Naive B cell (primary cell): ENCODE data around the gene SEH1L. TPM values are rescaled to one million over a fixed set of nuclear protein-coding genes. Genes with fewer than 3 reads are reported as not detected.
"Not testable (repeated sequence)": the region's sequence is repeated elsewhere in the genome, so short reads cannot be mapped to it uniquely, and the experiment has no call there.

Experiments
- ATAC-seq, 2 donors: fragments of 150-1000 bp; cut with Tn5 transposase; 2 replicates each; pipeline ENCODE4 v1.10.0; 2021; ENCODE audit warnings: low read depth in 2 of 2, mild to moderate bottlenecking in 2 of 2, moderate library complexity in 2 of 2
- DNase-seq: peaks from one replicate; pipeline ENCODE4 v3.0.0; 2022
- H3K27ac Mint-ChIP-seq, 6 donors: one replicate each; pipeline ENCODE4 v1.8.0; 2020 to 2022; ENCODE audit warnings: mild to moderate bottlenecking in 6 of 6, mixed read lengths in 6 of 6, moderate library complexity in 5 of 6, inconsistent platforms in 2 of 6
- H3K27me3 Mint-ChIP-seq, 3 donors: one replicate each; pipeline ENCODE4 v1.8.0; 2021 to 2022; ENCODE audit warnings: mixed read lengths in 3 of 3, mild to moderate bottlenecking in 1 of 3
- H3K36me3 Mint-ChIP-seq, 2 donors: one replicate each; pipeline ENCODE4 v1.8.0; 2020 to 2022; ENCODE audit warnings: mixed read lengths in 2 of 2, inconsistent platforms in 1 of 2, mild to moderate bottlenecking in 1 of 2
- H3K4me1 Mint-ChIP-seq, 3 donors: one replicate each; pipeline ENCODE4 v1.8.0; 2020 to 2022; ENCODE audit warnings: mixed read lengths in 3 of 3, inconsistent platforms in 1 of 3, mild to moderate bottlenecking in 1 of 3, moderate library complexity in 1 of 3
- H3K4me3 Mint-ChIP-seq, 8 donors: one replicate each; pipeline ENCODE4 v1.8.0; 2020 to 2022; ENCODE audit warnings: mild to moderate bottlenecking in 8 of 8, mixed read lengths in 8 of 8, moderate library complexity in 8 of 8, inconsistent platforms in 2 of 8
- H3K9me3 Mint-ChIP-seq, 7 donors: one replicate each; pipeline ENCODE4 v1.8.0; 2020 to 2022; ENCODE audit warnings: mixed read lengths in 7 of 7, mild to moderate bottlenecking in 5 of 7, inconsistent platforms in 2 of 7, moderate library complexity in 1 of 7
- polyA plus RNA-seq, 6 donors: library from polyadenylated mRNA; unstranded; fragments of 300-500 nt; fragmentation: Illumina TruSeq; gene quantifications; one replicate each; pipeline ENCODE4 v1.2.3, GENCODE V29; 2021; ENCODE audit warnings: low read depth in 6 of 6

SEH1L gene
- 10 to 100 TPM; 24.6 to 50.5 (median 39.6) TPM for polyA plus RNA-seq

DNA sequence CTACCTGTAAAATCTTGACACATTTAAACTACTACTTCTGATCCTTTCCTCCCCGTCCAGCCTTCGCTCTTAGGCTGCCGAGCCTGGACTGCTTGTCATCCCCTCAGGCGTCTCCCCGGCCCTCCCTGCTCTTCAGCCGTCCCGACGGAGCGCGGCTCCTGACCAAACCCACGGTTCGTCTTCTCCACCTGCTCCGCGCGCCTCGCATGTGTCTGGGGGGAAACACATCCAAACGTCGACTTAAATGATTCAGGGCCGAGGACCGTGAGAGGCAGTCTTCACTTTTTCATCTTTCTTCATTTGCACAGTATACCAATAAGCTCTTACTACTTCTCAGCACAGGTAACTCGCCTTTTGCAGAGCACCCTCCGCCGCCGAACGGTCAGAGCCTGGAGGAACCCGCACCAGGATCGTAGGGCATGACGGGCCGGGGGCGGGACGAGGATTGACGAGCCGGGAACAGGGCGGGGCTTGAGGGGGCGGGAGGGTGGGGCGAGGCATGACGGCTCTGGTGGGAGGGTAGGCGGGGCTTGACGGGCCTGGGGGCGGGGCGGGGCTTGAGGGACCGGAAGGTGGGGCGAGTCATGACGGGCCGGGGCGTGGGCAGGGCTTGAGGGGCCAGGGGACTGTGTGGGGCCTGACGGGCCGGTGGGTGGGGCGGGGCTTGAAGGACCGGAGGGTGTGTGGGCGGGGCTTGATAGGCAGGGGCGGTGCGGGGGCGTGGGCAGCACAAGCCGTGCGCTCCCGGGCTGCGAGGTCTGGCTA is at the start of gene SEH1L:
Gene SEH1L (plus strand): TSS at position 727 of the 765 bp plus-strand sequence. CDS start 111 bp downstream, outside the sequence.
- no peaks in the 10 kb centered on the region for H3K36me3 Mint-ChIP-seq
- peak within 1 kb of the TSS; percentile 90 to 99 (median 95) for H3K4me3 Mint-ChIP-seq
- ATAC-seq (peak; percentile 79 to 82), DNase-seq (peak; percentile 98)
- no peaks in the 10 kb centered on the region for H3K9me3 Mint-ChIP-seq
- H3K27me3 Mint-ChIP-seq = no peaks in the 10 kb centered on the region
- H3K4me1 Mint-ChIP-seq = peaks cover 15 to 41% (median 16%) of the 10 kb centered on the region in 3 donors
- peak within 1 kb of the TSS; percentile 89 to 99 (median 96) for H3K27ac Mint-ChIP-seq

- not testable (repeated sequence) for H3K9me3 Mint-ChIP-seq, H3K4me1 Mint-ChIP-seq, H3K36me3 Mint-ChIP-seq, DNase-seq, ATAC-seq, H3K4me3 Mint-ChIP-seq
- Mint-ChIP-seq H3K27ac (peak overlapping the region in 1 of 6 donors; percentile 53), H3K27me3 (peaks cover 16 to 36% (median 36%) of the 10 kb centered on the region in 3 donors)
Measured at GRCh38 chr18:12901208-12901607, 46.6 kb upstream of the SEH1L start.

DNA sequence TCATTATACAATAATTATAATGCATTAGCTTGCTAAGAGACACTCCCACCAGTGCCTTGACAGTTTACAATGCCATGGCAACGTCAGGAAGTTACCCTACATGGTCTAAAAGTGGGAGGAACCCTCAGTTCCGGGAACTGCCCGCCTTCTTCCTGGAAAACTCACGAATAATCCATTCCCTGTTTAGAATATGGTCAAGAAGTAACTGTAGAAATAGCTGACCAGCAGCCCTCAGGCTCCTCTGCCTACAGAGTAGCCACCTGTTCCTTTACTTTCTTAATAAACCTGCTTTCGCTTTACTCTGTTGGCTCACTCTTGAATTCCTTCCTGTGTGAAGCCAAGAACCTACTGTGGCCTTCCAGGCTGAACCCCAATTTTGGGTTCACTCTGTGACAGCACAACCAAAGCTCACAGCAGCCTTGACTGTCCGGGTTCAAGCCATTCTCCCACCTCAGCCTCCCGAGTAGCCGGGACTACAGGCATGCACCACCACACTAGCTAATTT is 43.7 kb upstream of the SEH1L start:
- Mint-ChIP-seq H3K4me1 (no peaks in the 10 kb centered on the region), H3K27me3 (peaks cover 14 to 37% (median 27%) of the 10 kb centered on the region in 3 donors), H3K27ac (no peak overlapping the region), H3K4me3 (no peak overlapping the region), H3K9me3 (no peaks in the 10 kb centered on the region), H3K36me3 (no peaks in the 10 kb centered on the region)
- no peak for DNase-seq
- no peak for ATAC-seq

GRCh38 chr18:12906119-12906518 is 41.7 kb upstream of the SEH1L start:
- peaks cover 3 to 6% (median 4%) of the 10 kb centered on the region in 3 donors for H3K4me1 Mint-ChIP-seq
- no peaks in the 10 kb centered on the region for H3K36me3 Mint-ChIP-seq
- H3K9me3 Mint-ChIP-seq = no peaks in the 10 kb centered on the region
- H3K4me3 Mint-ChIP-seq = no peak overlapping the region
- DNase-seq (no peak), ATAC-seq (no peak)
- H3K27me3 Mint-ChIP-seq = peaks cover 15 to 32% (median 21%) of the 10 kb centered on the region in 3 donors
- peak overlapping the region in 1 of 6 donors; percentile 38 for H3K27ac Mint-ChIP-seq

DNA sequence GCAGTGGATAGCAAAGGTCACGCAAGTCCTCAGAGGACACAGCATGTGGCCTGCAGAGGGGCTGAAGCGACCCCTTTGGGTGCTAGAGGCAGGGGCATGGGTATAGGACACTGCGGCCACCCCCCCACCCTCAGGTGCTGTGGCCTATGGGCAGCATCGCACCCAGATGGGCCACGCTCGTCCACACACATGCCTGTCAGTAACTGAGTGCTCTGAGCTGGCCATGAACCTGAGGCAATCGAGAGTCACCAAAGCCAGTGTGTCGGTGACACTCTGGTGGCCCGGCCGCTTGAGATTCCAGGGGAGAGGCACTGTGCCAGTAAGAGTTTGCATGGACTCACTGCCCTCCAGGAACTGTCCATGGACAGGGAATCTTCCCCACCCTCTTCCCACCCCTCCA is 41.0 kb upstream of the SEH1L start:
- no peak overlapping the region for H3K27ac Mint-ChIP-seq
- H3K4me1 Mint-ChIP-seq = peaks cover 3 to 8% (median 8%) of the 10 kb centered on the region in 3 donors
- no peak overlapping the region for H3K4me3 Mint-ChIP-seq
- ATAC-seq (no peak), DNase-seq (no peak)
- H3K9me3 Mint-ChIP-seq = no peaks in the 10 kb centered on the region
- H3K36me3 Mint-ChIP-seq = no peaks in the 10 kb centered on the region
- H3K27me3 Mint-ChIP-seq = peaks cover 15 to 32% (median 19%) of the 10 kb centered on the region in 3 donors

DNA sequence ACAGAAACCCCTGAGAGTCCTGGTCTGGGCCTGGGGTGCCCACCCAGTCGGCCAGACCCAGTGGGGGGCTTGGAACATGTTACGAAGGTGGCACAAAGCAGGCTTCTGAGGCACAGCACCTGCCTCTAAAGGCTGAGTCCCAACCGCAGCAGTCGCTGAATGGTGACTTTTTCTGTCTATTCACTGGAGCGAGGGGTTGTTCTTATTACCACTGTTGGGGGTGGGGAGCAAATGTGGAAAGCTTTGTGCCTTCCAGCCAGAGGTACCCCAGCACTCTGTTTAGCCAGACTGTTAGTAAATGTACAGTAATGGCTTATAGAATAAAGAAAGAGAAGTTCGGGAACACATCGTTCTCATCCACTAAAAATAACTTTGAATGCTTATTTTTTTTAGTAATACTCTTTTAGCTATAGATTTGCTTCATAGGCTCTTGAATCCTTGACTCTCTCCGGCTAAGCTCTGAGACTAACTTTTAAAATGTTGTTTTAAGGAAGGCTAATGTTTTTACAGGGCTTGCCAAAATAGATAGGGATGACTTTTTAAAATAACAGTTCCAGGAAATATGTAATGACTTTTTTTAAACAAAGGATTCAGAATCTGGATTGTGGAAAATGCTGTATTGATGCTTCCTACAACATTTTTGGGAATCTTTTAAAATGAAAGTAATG is 40.4 kb upstream of the SEH1L start:
- Mint-ChIP-seq H3K4me3 (no peak overlapping the region), H3K27ac (no peak overlapping the region), H3K4me1 (peaks cover 3 to 8% (median 8%) of the 10 kb centered on the region in 3 donors), H3K36me3 (no peaks in the 10 kb centered on the region), H3K9me3 (no peaks in the 10 kb centered on the region), H3K27me3 (peaks cover 13 to 32% (median 14%) of the 10 kb centered on the region in 3 donors)
- ATAC-seq (no peak), DNase-seq (no peak)

DNA sequence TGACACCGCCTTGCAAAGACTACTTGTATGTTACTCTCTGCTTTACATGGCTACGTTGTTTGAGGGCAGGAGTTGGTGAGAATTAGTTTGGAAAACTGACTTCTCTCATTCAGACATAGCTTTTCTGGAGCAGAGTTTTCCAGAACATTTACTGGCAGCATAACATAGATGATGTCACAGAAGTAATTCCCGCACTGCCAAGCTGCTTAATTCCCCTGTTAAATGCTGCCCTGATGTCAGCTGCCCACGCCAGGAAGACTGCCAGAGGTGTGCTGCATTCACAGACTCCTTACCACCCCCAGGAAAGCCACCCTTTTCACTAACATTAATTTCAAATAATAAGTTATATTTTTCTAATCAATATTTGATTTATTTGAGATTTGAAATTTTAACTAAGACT is 39.1 kb upstream of the SEH1L start:
- Mint-ChIP-seq H3K4me1 (peaks cover 3 to 8% (median 8%) of the 10 kb centered on the region in 3 donors), H3K36me3 (peaks cover 0 to 6% of the 10 kb centered on the region in 2 donors), H3K27me3 (peaks cover 8 to 32% (median 11%) of the 10 kb centered on the region in 3 donors), H3K4me3 (no peak overlapping the region), H3K27ac (no peak overlapping the region), H3K9me3 (peaks cover 0 to 6% (median 0%) of the 10 kb centered on the region in 7 donors)
- DNase-seq = no peak
- ATAC-seq = no peak

DNA sequence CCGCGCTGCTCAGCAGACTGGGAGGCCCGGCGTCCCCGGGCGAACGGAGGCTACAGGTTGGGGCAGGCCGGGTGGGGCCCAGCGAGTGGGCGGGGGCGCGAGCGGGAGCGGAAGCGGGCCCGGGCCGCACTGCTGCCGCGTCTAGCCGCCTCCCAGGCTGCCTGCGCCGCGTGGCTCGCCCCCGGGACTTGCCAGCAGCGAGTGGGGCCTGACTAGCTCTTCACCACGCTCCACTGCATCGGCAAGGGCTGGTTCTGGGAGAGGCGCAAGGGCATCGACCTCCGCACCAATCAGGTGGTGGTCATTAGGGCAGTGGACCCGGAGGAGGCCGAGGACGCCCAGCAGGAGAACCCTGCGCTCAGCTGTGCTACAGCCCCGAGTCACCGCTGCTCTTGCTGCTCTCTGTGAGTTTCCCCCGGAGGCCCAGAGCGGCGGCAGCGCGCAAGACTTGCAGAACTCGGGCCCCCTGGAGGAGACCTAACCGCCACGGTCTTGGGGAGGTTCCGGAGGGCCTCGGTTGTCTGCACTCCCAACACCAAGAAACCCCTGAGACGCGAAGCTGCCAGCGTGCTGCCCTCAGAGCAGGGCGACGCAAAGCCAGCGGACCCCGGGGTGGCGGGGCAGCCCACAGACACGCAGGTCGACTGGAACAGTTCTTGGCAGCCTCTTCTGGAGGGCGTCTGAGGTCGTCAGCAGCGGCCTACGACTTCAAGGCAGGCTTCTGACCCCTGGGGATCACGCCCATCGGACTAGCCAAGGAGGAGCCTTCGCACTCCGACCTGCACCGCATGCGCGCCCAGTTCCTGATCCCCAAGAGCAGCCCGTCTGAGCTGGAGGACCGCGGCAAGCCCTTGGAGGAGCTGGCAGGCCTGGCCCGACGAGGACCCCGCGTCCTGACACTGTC is 36.5 kb upstream of the SEH1L start:
- DNase-seq = peak; percentile 52
- Mint-ChIP-seq H3K36me3 (peaks cover 0 to 6% of the 10 kb centered on the region in 2 donors), H3K27me3 (peaks cover 8 to 22% (median 11%) of the 10 kb centered on the region in 3 donors), H3K4me3 (peak overlapping the region; percentile 66 to 90 (median 85)), H3K27ac (peak overlapping the region in 1 of 6 donors; percentile 6), H3K9me3 (peaks cover 0 to 7% (median 0%) of the 10 kb centered on the region in 7 donors), H3K4me1 (peaks cover 3 to 8% (median 8%) of the 10 kb centered on the region in 3 donors)
- peak; percentile 93 to 94 for ATAC-seq

- Mint-ChIP-seq H3K27me3 (peaks cover 8 to 14% (median 11%) of the 10 kb centered on the region in 3 donors), H3K9me3 (peaks cover 0 to 7% (median 0%) of the 10 kb centered on the region in 7 donors), H3K36me3 (peaks cover 0 to 6% of the 10 kb centered on the region in 2 donors), H3K4me1 (peaks cover 3 to 8% (median 8%) of the 10 kb centered on the region in 3 donors), H3K4me3 (peak overlapping the region in 7 of 8 donors; percentile 22 to 88 (median 75)), H3K27ac (no peak overlapping the region)
- no peak for DNase-seq
- no peak for ATAC-seq
Measured at GRCh38 chr18:12911929-12912703, 35.7 kb upstream of the SEH1L start.

DNA sequence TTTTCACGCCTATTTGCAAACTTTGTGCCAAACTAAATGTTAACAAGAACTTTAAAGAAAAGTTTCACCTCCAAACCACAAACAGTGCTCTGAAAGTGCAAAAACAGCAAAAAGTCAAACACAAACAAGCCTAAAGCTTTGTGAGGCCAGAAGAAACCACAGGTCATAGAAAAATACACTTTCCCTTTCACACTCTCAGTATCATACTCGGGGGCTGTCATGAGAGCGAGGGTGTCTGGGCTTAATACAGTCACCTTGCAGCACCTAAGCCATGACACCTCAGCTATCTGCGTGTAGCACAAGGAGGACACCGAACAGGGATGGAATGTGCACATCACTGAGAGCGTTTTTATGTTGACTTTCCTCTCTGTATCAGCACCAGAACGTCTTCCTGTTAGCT is 26.6 kb upstream of the SEH1L start:
- no peak overlapping the region for H3K4me3 Mint-ChIP-seq
- DNase-seq = no peak
- no peaks in the 10 kb centered on the region for H3K9me3 Mint-ChIP-seq
- H3K4me1 Mint-ChIP-seq = no peaks in the 10 kb centered on the region
- ATAC-seq = no peak
- no peaks in the 10 kb centered on the region for H3K36me3 Mint-ChIP-seq
- H3K27me3 Mint-ChIP-seq = no peaks in the 10 kb centered on the region
- H3K27ac Mint-ChIP-seq = no peak overlapping the region

DNA sequence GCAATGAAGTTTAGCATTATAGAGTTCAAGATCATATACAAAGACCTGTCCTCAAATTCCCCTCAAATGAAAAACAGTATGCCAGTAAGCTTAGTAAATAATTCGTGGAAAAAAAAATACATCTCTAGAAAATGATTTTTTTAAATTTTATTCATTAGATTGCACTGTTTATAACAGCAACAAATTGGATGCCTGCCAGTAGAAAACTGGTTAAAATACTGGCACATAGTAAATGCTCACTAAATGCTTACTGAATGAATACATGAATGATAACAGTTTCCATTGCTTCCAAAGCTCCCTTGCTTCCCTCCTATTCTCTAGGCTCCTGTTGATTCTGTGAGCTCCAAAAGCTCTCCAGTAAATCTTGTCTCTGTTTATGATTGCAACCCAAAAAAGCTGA is 25.5 kb upstream of the SEH1L start:
- ATAC-seq = no peak
- Mint-ChIP-seq H3K27ac (no peak overlapping the region), H3K4me3 (no peak overlapping the region)

DNA sequence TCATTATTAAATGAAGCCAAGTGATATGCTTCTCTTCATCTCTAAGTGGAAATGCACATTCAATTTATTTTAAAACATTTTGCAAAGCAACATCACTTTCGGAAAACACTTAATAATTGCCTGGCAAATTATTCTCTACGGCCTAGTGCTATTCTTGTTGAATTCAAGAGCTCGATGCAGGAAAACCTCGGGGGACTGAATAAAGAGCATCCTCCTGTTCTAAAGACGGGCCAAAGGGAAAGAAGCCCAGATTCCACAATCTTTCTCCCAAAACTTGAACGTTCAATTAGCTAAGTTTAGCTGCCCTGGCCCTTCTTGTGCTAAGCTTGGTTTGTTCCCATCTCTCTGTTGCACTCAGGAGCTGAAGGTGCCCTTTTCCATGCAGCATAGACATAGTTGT is 23.2 kb upstream of the SEH1L start:
- Mint-ChIP-seq H3K9me3 (no peaks in the 10 kb centered on the region), H3K27ac (no peak overlapping the region), H3K36me3 (no peaks in the 10 kb centered on the region), H3K4me3 (no peak overlapping the region), H3K27me3 (no peaks in the 10 kb centered on the region), H3K4me1 (no peaks in the 10 kb centered on the region)
- DNase-seq (no peak), ATAC-seq (no peak)

More for the DNA sequence above, 25.5 kb upstream of the SEH1L start:
- no peaks in the 10 kb centered on the region for H3K36me3 Mint-ChIP-seq
- no peaks in the 10 kb centered on the region for H3K27me3 Mint-ChIP-seq
- H3K4me1 Mint-ChIP-seq = no peaks in the 10 kb centered on the region
- DNase-seq = no peak
- no peaks in the 10 kb centered on the region for H3K9me3 Mint-ChIP-seq
